OCI-LY7 (cell line): Measurements from ENCODE around the gene FCAMR.

Experiments used
- EZH2phosphoT487 ChIP-seq: fragments of 200-600 bp; sonication (generic); IDR thresholded peaks from 2 replicates; pipeline ENCODE4 v1.6.1; 2018; ENCODE audit warnings: low read depth, borderline replicate concordance, mild to moderate bottlenecking, mixed run types, antibody characterized with exemption, low read length, moderate library complexity, mixed read lengths
- TF ChIP-seq, protein P1 (sequence below): fragments of 200-600 bp; sonication (generic); conservative IDR thresholded peaks from 2 replicates; pipeline ENCODE4 v1.5.1; 2014; ENCODE audit warnings: mild to moderate bottlenecking, antibody characterized with exemption, low read length, moderate library complexity, mixed read lengths

DNA sequence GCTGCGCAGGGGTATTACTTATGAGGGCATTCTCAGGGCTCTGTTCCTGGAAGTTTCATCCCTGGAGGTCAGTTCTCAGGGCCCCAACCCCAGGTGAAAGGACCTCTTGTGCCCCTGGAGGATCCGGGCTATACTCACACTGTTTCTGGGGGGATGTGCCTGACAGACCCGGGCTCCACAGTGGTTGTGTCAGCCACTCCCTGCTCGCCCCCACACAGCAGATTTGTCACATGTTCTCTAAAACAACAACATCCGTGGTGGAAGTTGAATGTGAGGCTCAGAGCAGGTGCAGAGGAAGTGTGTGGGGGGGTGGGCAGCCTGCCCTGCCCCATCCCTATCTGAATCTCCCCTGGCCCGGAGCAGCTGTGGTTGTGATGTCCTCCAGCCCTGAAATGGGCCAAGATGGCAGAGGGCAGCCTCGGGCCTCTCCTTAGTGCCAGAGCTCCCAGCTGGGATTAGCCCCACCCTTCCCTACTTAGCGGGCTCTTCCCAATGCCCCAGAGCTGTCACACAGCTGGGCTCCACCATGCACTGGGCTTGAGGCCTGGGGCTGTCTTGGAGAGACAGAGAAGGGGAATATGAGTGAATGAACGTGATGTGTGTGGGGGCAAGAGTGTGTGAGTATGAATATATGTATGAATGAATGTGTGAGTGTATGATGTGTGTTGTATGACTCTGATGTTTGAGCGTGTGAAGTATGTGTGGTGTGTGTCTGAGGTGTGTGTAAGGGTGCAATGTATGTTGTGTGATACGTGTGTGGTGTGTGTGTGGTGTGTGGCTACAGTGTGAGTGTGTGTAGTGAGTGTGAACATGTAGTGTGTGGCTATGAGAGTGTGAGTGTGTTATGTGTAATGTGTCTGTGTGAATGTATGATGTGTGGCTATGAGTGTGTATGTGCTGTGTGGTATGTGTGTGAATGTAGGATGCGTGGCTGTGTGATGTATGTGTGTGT, 47.0 kb downstream of the FCAMR start:
- TF ChIP-seq, protein P1, sequence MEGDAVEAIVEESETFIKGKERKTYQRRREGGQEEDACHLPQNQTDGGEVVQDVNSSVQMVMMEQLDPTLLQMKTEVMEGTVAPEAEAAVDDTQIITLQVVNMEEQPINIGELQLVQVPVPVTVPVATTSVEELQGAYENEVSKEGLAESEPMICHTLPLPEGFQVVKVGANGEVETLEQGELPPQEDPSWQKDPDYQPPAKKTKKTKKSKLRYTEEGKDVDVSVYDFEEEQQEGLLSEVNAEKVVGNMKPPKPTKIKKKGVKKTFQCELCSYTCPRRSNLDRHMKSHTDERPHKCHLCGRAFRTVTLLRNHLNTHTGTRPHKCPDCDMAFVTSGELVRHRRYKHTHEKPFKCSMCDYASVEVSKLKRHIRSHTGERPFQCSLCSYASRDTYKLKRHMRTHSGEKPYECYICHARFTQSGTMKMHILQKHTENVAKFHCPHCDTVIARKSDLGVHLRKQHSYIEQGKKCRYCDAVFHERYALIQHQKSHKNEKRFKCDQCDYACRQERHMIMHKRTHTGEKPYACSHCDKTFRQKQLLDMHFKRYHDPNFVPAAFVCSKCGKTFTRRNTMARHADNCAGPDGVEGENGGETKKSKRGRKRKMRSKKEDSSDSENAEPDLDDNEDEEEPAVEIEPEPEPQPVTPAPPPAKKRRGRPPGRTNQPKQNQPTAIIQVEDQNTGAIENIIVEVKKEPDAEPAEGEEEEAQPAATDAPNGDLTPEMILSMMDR = no peak
- no peak for TF ChIP-seq EZH2phosphoT487
